Prostate gland (tissue), 2 donors: ENCODE results near the gene FARP2. TPM values are rescaled to one million over a fixed set of nuclear protein-coding genes. Genes with fewer than 3 reads are reported as not detected.

Source experiments
- DNase-seq: peaks from one replicate; pipeline ENCODE4 v3.0.0-alpha.2; 2019; ENCODE audit warnings: low spot score
- H3K27ac ChIP-seq, 2 donors: fragments of 200-600 bp; sonication (generic); 2 replicates each; pipeline ENCODE4 v1.5.1; 2017 to 2019
- H3K27me3 ChIP-seq: fragments of 200-600 bp; sonication (generic); replicated peaks from 2 replicates; pipeline ENCODE4 v1.5.1; 2019; ENCODE audit not compliant: insufficient read depth
- H3K36me3 ChIP-seq, 2 donors: fragments of 200-600 bp; sonication (generic); 1 replicate in 1 of 2; 2 replicates in 1 of 2; pipeline versions ENCODE4 v1.5.1 to v1.8.1; 2017 to 2019
- H3K4me1 ChIP-seq: fragments of 200-600 bp; sonication (generic); replicated peaks from 2 replicates; pipeline ENCODE4 v1.5.1; 2019
- H3K4me3 ChIP-seq, 2 donors: fragments of 200-600 bp; sonication (generic); 2 replicates each; pipeline ENCODE4 v1.5.1; 2017 to 2019
- H3K9me3 ChIP-seq: fragments of 200-600 bp; sonication (generic); 2 replicates; pipeline ENCODE4 v1.5.1; 2017
- CTCF ChIP-seq, 4 experiments: fragments of 200-600 bp in 2 of 4; fragments of 450-650 bp in 2 of 4; sonication (generic) in 2 of 4; IDR thresholded peaks; 1 replicate in 3 of 4; 2 replicates in 1 of 4; pipeline ENCODE4 v1.5.1; 2016 to 2019; ENCODE audit warnings: antibody characterized with exemption in 4 of 4, mild to moderate bottlenecking in 2 of 4, moderate library complexity in 2 of 4
- POLR2A ChIP-seq: fragments of 450-650 bp; IDR thresholded peaks from one replicate; pipeline ENCODE4 v1.6.1; 2016; ENCODE audit warnings: antibody characterized with exemption, mild to moderate bottlenecking
- POLR2AphosphoS5 ChIP-seq: sonication (generic); formaldehyde crosslinking; IDR thresholded peaks from one replicate; pipeline ENCODE4 v1.6.1; 2017; ENCODE audit warnings: antibody characterized with exemption
- WGBS: methylation state at CpG from one replicate; pipeline ENCODE4 v1.1.5; 2018; 5-methylcytosine and 5-hydroxymethylcytosine counted together
- intact Hi-C: fragments of 100-400 bp; cut with DNase I; formaldehyde crosslinking; loops from one replicate; pipeline ENCODE4 v1.14.2; 2022
- total RNA-seq, 2 donors: library from RNA; depleted of rRNA; stranded (reverse); fragments of >200 nt; gene quantifications; one replicate each; pipeline ENCODE4 v1.1.0, GENCODE V29; 2016

Gene FARP2
- total RNA-seq, 2 donors from 2014 or later, result 32.4 to 35.9 TPM

GRCh38 chr2:241314226-241315092, 41.6 kb upstream of the FARP2 start:
- H3K36me3 ChIP-seq, result no peaks in the 10 kb centered on the region
- no peaks in the 10 kb centered on the region for H3K9me3 ChIP-seq
- peak overlapping the region; percentile 88 to 92 for H3K4me3 ChIP-seq
- H3K27me3 ChIP-seq, result no peaks in the 10 kb centered on the region
- intact Hi-C loops, result loop anchor here (1.0 to 10.0 kb wide), 4 partner anchors 42 to 320 kb away; partner anchors contain the start of genes ATG4B, FARP2, STK25 and THAP4
- 3% methylated on average over 30 of the region's 38 CpGs for WGBS
- no peak for DNase-seq
- no peak for TF ChIP-seq CTCF (IDR thresholded peaks at IDR 0.05)
- TF ChIP-seq POLR2A, result no peak
- TF ChIP-seq POLR2AphosphoS5, result no peak
- H3K4me1 ChIP-seq, result peaks cover under 1% of the 10 kb centered on the region
- peak overlapping the region; percentile 98 for H3K27ac ChIP-seq

GRCh38 chr2:241315093-241315878, 40.8 kb upstream of the FARP2 start, which contains the start of gene HDLBP:
Gene HDLBP (minus strand): TSS chr2:241315672. CDS start chr2:241266869, 48,803 bp downstream.
- peak; percentile 99 for DNase-seq
- no peaks in the 10 kb centered on the region for H3K36me3 ChIP-seq
- peak within 1 kb of the TSS; percentile 88 to 92 for H3K4me3 ChIP-seq
- intact Hi-C loops, result loop anchor here (1.0 to 10.0 kb wide), 4 partner anchors 41 to 320 kb away; partner anchors contain the start of genes ATG4B, FARP2, STK25 and THAP4
- WGBS, result under 1% methylated on average over 41 of the region's 73 CpGs
- peak in 2 of 4 experiments; percentile 18 to 34 for TF ChIP-seq CTCF (IDR thresholded peaks at IDR 0.05)
- peak; percentile 90 for TF ChIP-seq POLR2A
- TF ChIP-seq POLR2AphosphoS5, result peak; percentile 91
- peaks cover 3% of the 10 kb centered on the region for H3K4me1 ChIP-seq
- no peaks in the 10 kb centered on the region for H3K9me3 ChIP-seq
- H3K27ac ChIP-seq, result peak within 1 kb of the TSS; percentile 98
- H3K27me3 ChIP-seq, result no peaks in the 10 kb centered on the region

GRCh38 chr2:241315879-241316631, 40.0 kb upstream of the FARP2 start, which contains the start of gene SEPTIN2:
Gene SEPTIN2 (plus strand): TSS chr2:241315925. CDS start chr2:241324233, 8,308 bp downstream.
- H3K27me3 ChIP-seq, result no peaks in the 10 kb centered on the region
- peak; percentile 32 for DNase-seq
- peak within 1 kb of the TSS; percentile 98 for H3K27ac ChIP-seq
- under 1% methylated on average over 36 of the region's 75 CpGs for WGBS
- intact Hi-C loops, result loop anchor here (1.0 to 10.0 kb wide), 4 partner anchors 40 to 319 kb away; partner anchors contain the start of genes ATG4B, FARP2, STK25 and THAP4
- H3K9me3 ChIP-seq, result no peaks in the 10 kb centered on the region
- peak within 1 kb of the TSS; percentile 88 to 92 for H3K4me3 ChIP-seq
- no peaks in the 10 kb centered on the region for H3K36me3 ChIP-seq
- peaks cover 3% of the 10 kb centered on the region for H3K4me1 ChIP-seq
- no peak for TF ChIP-seq CTCF (IDR thresholded peaks at IDR 0.05)
- peak; percentile 12 for TF ChIP-seq POLR2AphosphoS5
- peak; percentile 85 for TF ChIP-seq POLR2A

- WGBS, result 7% methylated on average over 4 of the region's 4 CpGs
- Histone ChIP-seq H3K27me3 (no peaks in the 10 kb centered on the region), H3K27ac (peak overlapping the region; percentile 98), H3K36me3 (no peaks in the 10 kb centered on the region), H3K9me3 (no peaks in the 10 kb centered on the region), H3K4me1 (peaks cover 11% of the 10 kb centered on the region), H3K4me3 (peak overlapping the region; percentile 88 to 92)
- TF ChIP-seq POLR2A, result no peak
- no peak for TF ChIP-seq CTCF (IDR thresholded peaks at IDR 0.05)
- TF ChIP-seq POLR2AphosphoS5, result no peak
- intact Hi-C loops, result loop anchor here (5.0 to 10.0 kb wide), 2 partner anchors 190 to 318 kb away; partner anchors contain the start of genes ATG4B, STK25 and THAP4
- DNase-seq, result peak; percentile 24
Observed at GRCh38 chr2:241316825-241317224, 39.3 kb upstream of the FARP2 start.
